ENCODE results near the gene MOV10. TPM values are rescaled to one million over a fixed set of nuclear protein-coding genes. Genes with fewer than 3 reads are reported as not detected.

Gene MOV10
- polyA plus RNA-seq, 1 of the 3 experiments (the other 2 are of a cell fraction) = 87.4 TPM

DNA sequence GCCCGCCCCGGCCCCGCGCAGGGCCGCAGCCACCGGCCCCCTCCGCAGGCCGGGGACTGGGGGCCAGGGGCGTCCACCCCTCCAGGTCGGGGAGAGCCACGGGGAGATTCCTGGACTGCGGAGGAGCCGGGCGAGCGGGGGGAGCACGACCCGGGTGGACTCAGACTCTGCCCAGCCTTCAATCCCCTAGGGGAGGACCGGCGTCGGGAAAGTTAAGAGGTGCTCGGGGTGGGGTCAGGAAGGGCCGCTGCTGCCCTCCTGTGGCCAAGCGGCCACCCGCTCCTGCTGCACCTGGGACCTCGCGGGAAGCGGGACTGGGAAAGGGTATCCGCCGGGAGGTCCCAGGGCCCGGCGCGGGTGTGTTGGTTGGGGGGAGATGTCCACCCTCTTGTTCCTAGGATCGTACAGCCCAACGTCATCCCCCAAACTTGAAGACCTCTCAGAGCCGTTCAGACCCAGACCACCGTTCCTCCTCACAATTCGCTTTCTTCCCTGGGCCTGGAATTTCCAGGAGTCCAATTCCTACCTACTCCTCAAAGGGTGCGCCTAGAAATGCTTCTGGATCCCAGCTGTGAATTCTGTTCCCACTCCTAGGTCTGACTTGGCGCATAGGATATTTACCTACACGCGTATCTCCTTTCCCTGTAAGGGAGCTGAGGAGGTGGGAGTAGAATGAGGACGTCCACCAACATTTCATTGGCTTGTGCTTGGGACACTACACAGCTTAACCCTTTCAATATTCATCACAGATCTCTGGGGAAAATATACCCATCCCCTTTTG is 33.0 kb downstream of the MOV10 start (continued):
- TF ChIP-seq, protein P1, sequence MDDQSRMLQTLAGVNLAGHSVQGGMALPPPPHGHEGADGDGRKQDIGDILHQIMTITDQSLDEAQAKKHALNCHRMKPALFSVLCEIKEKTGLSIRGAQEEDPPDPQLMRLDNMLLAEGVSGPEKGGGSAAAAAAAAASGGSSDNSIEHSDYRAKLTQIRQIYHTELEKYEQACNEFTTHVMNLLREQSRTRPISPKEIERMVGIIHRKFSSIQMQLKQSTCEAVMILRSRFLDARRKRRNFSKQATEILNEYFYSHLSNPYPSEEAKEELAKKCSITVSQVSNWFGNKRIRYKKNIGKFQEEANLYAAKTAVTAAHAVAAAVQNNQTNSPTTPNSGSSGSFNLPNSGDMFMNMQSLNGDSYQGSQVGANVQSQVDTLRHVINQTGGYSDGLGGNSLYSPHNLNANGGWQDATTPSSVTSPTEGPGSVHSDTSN (IDR thresholded peaks at IDR 0.05) = no peak
- TF ChIP-seq RCOR1 (IDR thresholded peaks at IDR 0.05; ENCODE audit: low read length) = peak; percentile 29; the same call in 1 of the 2 replicates

DNA sequence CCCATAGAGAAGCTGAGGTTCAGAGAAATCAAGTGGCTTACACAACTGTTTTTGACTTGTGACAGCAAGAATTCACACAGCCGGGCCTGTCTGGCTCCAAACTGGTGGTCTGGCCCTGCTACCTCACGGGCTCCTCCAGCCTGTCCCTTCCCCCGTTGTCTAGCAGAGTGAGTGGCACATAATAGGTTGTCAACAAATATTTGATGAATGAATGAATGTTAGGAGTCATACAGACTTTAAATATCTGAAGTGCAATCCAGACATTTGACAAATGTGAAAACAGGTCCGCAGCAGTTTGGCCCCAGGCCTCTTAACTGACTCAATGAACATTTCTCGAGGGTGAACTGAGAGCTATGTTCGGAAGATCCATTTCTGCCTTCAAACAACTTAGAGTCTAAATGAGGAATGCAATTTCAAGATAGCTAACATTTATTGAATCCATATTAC is 33.6 kb downstream of the MOV10 start:
- no peaks in the 10 kb centered on the region for H3K9me3 ChIP-seq
- ChIA-PET CTCF (interaction anchor here (0.6 to 6.2 kb wide), 24 partner anchors 9 to 350 kb away, joined by 3 to 51 read pairs (median 4); partner anchors contain the start of genes CTTNBP2NL, MOV10, PPM1J and ST7L), POLR2A (interaction anchor here (1.3 kb wide), 1 partner anchor 34 kb away, joined by 3 read pairs; the partner anchor contains the start of gene MOV10)
- DNase-seq = no peak
- 86% methylated on average over 6 of the region's 6 CpGs for WGBS (ENCODE audit: low lambda C conversion rate)
- no peak overlapping the region for H3K4me3 ChIP-seq (ENCODE audit: low read depth in 2 of 2, low read length in 1 of 2)
- peaks cover 10 to 29% of the 10 kb centered on the region in 2 experiments; a peak in 3 of 4 replicates for H3K4me1 ChIP-seq (ENCODE audit: control insufficient read depth in 1 of 2, insufficient read depth in 2 of 2, low read depth in 1 of 2, low read length in 1 of 2)
- peaks cover 10% of the 10 kb centered on the region for H3F3A ChIP-seq (replicated peaks; ENCODE audit: insufficient read depth)
- H3K36me3 ChIP-seq (replicated peaks in 1 of 2; ENCODE audit: control insufficient read depth in 1 of 2, insufficient read depth in 2 of 2, low read length in 1 of 2) = peaks cover 7 to 11% of the 10 kb centered on the region in 2 experiments
- peak overlapping the region; percentile 96 for H3K4me2 ChIP-seq
- no peak for TF ChIP-seq MXI1 (IDR thresholded peaks at IDR 0.05; ENCODE audit: low read depth, low read length)
- TF ChIP-seq, protein P2, sequence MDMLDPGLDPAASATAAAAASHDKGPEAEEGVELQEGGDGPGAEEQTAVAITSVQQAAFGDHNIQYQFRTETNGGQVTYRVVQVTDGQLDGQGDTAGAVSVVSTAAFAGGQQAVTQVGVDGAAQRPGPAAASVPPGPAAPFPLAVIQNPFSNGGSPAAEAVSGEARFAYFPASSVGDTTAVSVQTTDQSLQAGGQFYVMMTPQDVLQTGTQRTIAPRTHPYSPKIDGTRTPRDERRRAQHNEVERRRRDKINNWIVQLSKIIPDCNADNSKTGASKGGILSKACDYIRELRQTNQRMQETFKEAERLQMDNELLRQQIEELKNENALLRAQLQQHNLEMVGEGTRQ (IDR thresholded peaks at IDR 0.05; ENCODE audit: borderline replicate concordance, low read depth, low read length) = no peak
- no peak for TF ChIP-seq RAD21 (IDR thresholded peaks at IDR 0.05; ENCODE audit: low read length)
- no peak for TF ChIP-seq NFIC (IDR thresholded peaks at IDR 0.05; ENCODE audit: borderline replicate concordance)
- TF ChIP-seq TCF12 (IDR thresholded peaks at IDR 0.05) = no peak
- TF ChIP-seq CHD2 (IDR thresholded peaks at IDR 0.05; ENCODE audit: low read length, partially characterized antibody) = no peak
- no peak for TF ChIP-seq JUND (IDR thresholded peaks at IDR 0.05)
- no peak for TF ChIP-seq RXRA (IDR thresholded peaks at IDR 0.05; ENCODE audit: borderline replicate concordance, low read depth)
- no peak for TF ChIP-seq NRF1 (IDR thresholded peaks at IDR 0.05; ENCODE audit: low read depth, low read length)
- TF ChIP-seq MEF2A (IDR thresholded peaks at IDR 0.05; ENCODE audit: borderline replicate concordance, low read depth) = no peak
- TF ChIP-seq, protein P3, sequence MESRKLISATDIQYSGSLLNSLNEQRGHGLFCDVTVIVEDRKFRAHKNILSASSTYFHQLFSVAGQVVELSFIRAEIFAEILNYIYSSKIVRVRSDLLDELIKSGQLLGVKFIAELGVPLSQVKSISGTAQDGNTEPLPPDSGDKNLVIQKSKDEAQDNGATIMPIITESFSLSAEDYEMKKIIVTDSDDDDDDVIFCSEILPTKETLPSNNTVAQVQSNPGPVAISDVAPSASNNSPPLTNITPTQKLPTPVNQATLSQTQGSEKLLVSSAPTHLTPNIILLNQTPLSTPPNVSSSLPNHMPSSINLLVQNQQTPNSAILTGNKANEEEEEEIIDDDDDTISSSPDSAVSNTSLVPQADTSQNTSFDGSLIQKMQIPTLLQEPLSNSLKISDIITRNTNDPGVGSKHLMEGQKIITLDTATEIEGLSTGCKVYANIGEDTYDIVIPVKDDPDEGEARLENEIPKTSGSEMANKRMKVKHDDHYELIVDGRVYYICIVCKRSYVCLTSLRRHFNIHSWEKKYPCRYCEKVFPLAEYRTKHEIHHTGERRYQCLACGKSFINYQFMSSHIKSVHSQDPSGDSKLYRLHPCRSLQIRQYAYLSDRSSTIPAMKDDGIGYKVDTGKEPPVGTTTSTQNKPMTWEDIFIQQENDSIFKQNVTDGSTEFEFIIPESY (IDR thresholded peaks at IDR 0.05; ENCODE audit: borderline replicate concordance, low read depth) = no peak
- TF ChIP-seq RCOR1 (IDR thresholded peaks at IDR 0.05; ENCODE audit: low read length) = no peak
- no peak for TF ChIP-seq FOXJ3 (CRISPR knock-in tag; IDR thresholded peaks at IDR 0.05)
- no peak for TF ChIP-seq EP300 (IDR thresholded peaks at IDR 0.05; ENCODE audit: borderline replicate concordance in 1 of 2, low read depth in 1 of 2, low read length in 1 of 2)
- H3K79me2 ChIP-seq (ENCODE audit: insufficient read depth) = peaks cover 36% of the 10 kb centered on the region
- H3K9me2 ChIP-seq = no peaks in the 10 kb centered on the region
- peaks cover 11% of the 10 kb centered on the region for H4K20me1 ChIP-seq (ENCODE audit: insufficient read depth)
- no peaks in the 10 kb centered on the region for H3K27me3 ChIP-seq (ENCODE audit: insufficient read depth)
- H3K9ac ChIP-seq = peak overlapping the region; percentile 98; the same call in 1 of the 2 replicates
- H2AFZ ChIP-seq (ENCODE audit: low read depth) = peak overlapping the region; percentile 89
- H3K27ac ChIP-seq (ENCODE audit: low read depth in 2 of 2, low read length in 1 of 2) = no peak overlapping the region; a peak in 1 of 4 replicates
